GM12878 (cell line): ENCODE data around the gene OTULIN. TPM values are rescaled to one million over a fixed set of nuclear protein-coding genes. Genes with fewer than 3 reads are reported as not detected.

ENCODE experiments used
- ATAC-seq: fragments of 200-7000 bp; cut with Tn5 transposase; 3 replicates; pipeline ENCODE4 v1.9.1; 2020; ENCODE audit warnings: mild to moderate bottlenecking, moderate library complexity
- BruUV-seq: library from RNA; stranded (reverse); fragments of 400-500 nt; replicated peaks from 2 replicates; lab custom pipeline; 2021; lab: Mats Ljungman, UMichigan
- CTCF ChIA-PET: fragments of 300-600 bp; sonication (Branson Sonifier 250); formaldehyde crosslinking; extraction: SDS; loops from one replicate; lab custom pipeline; 2021; ENCODE audit warnings: inconsistent platforms; lab: Yijun Ruan, JAX
- POLR2A ChIA-PET: fragments of 350-600 bp; formaldehyde crosslinking; extraction: SDS; loops from one replicate; lab custom pipeline; 2021; ENCODE audit warnings: inconsistent platforms; lab: Charles Lee
- RAD21 ChIA-PET: fragments of 300-600 bp; sonication (Branson Sonifier 250); formaldehyde crosslinking; loops from one replicate; lab custom pipeline; 2023; ENCODE audit warnings: antibody characterized with exemption; ENCODE audit not compliant: unreplicated experiment; lab: Charles Lee
- SMC1A ChIA-PET: fragments of 300-600 bp; sonication (Branson Sonifier 250); formaldehyde crosslinking; loops from one replicate; lab custom pipeline; 2023; ENCODE audit not compliant: unreplicated experiment, uncharacterized antibody; lab: Charles Lee
- DNase-seq: peaks from one replicate; pipeline ENCODE4 v3.0.0-alpha.2; 2011; ENCODE audit warnings: low read depth, low spot score
- FAIRE-seq: peaks from 3 replicates; lab custom pipeline; 2011; peaks lifted over from hg19 to GRCh38; lab: Jason Lieb, UNC
- H2AFZ ChIP-seq: 2 replicates; pipeline ENCODE4 v1.6.0; 2011; ENCODE audit warnings: low read depth, low read length, control low read depth; ENCODE audit not compliant: control insufficient read depth
- H3K27ac ChIP-seq: 2 replicates; pipeline ENCODE4 v1.5.1; 2011; ENCODE audit warnings: control low read depth; ENCODE audit not compliant: control insufficient read depth, insufficient read depth
- H3K27me3 ChIP-seq, 2 experiments: replicated peaks in 1 of 2; 2 replicates each; pipeline versions ENCODE4 v1.6.0 to v1.6.1; 2011; ENCODE audit warnings: low read length in 1 of 2; ENCODE audit not compliant: control insufficient read depth in 2 of 2, insufficient read depth in 2 of 2
- H3K36me3 ChIP-seq, 2 experiments: 2 replicates each; pipeline ENCODE4 v1.5.1; 2011; ENCODE audit warnings: low read length in 1 of 2; ENCODE audit not compliant: control insufficient read depth in 2 of 2, insufficient read depth in 2 of 2
- H3K4me1 ChIP-seq: 2 replicates; pipeline ENCODE4 v1.6.1; 2011; ENCODE audit warnings: mild to moderate bottlenecking, low read length, moderate library complexity, mixed read lengths; ENCODE audit not compliant: control insufficient read depth, insufficient read depth
- H3K4me2 ChIP-seq: 2 replicates; pipeline ENCODE4 v1.6.0; 2011; ENCODE audit warnings: control low read depth; ENCODE audit not compliant: control insufficient read depth, insufficient read depth
- H3K4me3 ChIP-seq: fragments of 200-600 bp; sonication (generic); 2 replicates; pipeline ENCODE4 v1.5.1; 2016
- H3K79me2 ChIP-seq: 2 replicates; pipeline ENCODE4 v1.6.0; 2011; ENCODE audit warnings: low read length; ENCODE audit not compliant: control insufficient read depth, insufficient read depth
- H3K9ac ChIP-seq: 2 replicates; pipeline ENCODE4 v1.8.0; 2011; ENCODE audit warnings: low read length, control low read depth, mixed read lengths; ENCODE audit not compliant: control insufficient read depth, insufficient read depth
- H3K9me3 ChIP-seq: replicated peaks from 3 replicates; pipeline ENCODE4 v1.5.1; 2011; ENCODE audit warnings: mild to moderate bottlenecking, low read length; ENCODE audit not compliant: control insufficient read depth, insufficient read depth
- H4K20me1 ChIP-seq: 2 replicates; pipeline ENCODE4 v1.6.0; 2011; ENCODE audit not compliant: control insufficient read depth, insufficient read depth
- HDAC2 ChIP-seq: fragments of 200-600 bp; sonication (generic); IDR thresholded peaks from 2 replicates; pipeline ENCODE4 v1.6.1; 2017
- IRF4 ChIP-seq: IDR thresholded peaks from 2 replicates; pipeline ENCODE4 v1.6.1; 2011; ENCODE audit warnings: low read depth, low read length
- MEF2B ChIP-seq: fragments of 450-650 bp; IDR thresholded peaks from 2 replicates; pipeline ENCODE4 v1.6.1; 2018; ENCODE audit warnings: mild to moderate bottlenecking, moderate library complexity; ENCODE audit not compliant: partially characterized antibody, poor library complexity, severe bottlenecking
- NFYA ChIP-seq: IDR thresholded peaks from 2 replicates; pipeline ENCODE4 v1.6.1; 2011; ENCODE audit warnings: low read depth, mild to moderate bottlenecking, low read length, improper control_type of control experiment, borderline replicate concordance
- RB1 ChIP-seq: fragments of 450-650 bp; formaldehyde crosslinking; IDR thresholded peaks from 2 replicates; pipeline ENCODE4 v1.6.1; 2017; ENCODE audit warnings: mild to moderate bottlenecking, borderline replicate concordance
- SUZ12 ChIP-seq: fragments of 200-600 bp; sonication (generic); IDR thresholded peaks from one replicate; pipeline ENCODE4 v1.6.1; 2018; ENCODE audit warnings: antibody characterized with exemption, mild to moderate bottlenecking; ENCODE audit not compliant: unreplicated experiment
- WGBS: methylation state at CpG from one replicate; pipeline ENCODE4 v1.1.6; 2016; ENCODE audit warnings: low lambda C conversion rate; ENCODE audit not compliant: insufficient replicate concordance, insufficient coverage; ENCODE audit errors: missing lambda C conversion rate; 5-methylcytosine and 5-hydroxymethylcytosine counted together
- in situ Hi-C: fragments of 300-500 bp; cut with MboI; formaldehyde crosslinking; loops from 9 replicates; pipeline ENCODE4 v1.14.3; 2018; ENCODE audit warnings: mixed read lengths
- intact Hi-C: fragments of 100-400 bp; cut with micrococcal nuclease; formaldehyde crosslinking; loops from one replicate; pipeline ENCODE4 v1.14.2; 2022; ENCODE audit not compliant: unreplicated experiment
- polyA plus RNA-seq, 11 experiments: library from polyadenylated mRNA; depleted of rRNA in 4 of 11; unstranded in 6 of 11; stranded (reverse) in 5 of 11; fragments of >200 nt; fragmentation: Nextera tagmentation in 4 of 11; fragmentation: Illumina TruSeq in 1 of 11; extraction: Ambion mirVana in 4 of 11; extraction: Trizol in 1 of 11; gene quantifications; 1 replicate in 1 of 11; 2 replicates in 10 of 11; pipeline versions ENCODE4 v1.2.1 to v1.2.3, GENCODE V29; 2011 to 2016; ENCODE audit warnings: inconsistent platforms in 2 of 11, missing spikeins in 2 of 11, low read depth in 1 of 11
- total RNA-seq, 4 experiments: library from RNA; depleted of rRNA in 3 of 4; stranded (reverse); fragments of >200 nt in 3 of 4; fragmentation: Illumina TruSeq in 1 of 4; extraction: Trizol in 1 of 4; gene quantifications; 2 replicates each; pipeline versions ENCODE4 v1.2.1 to v1.2.3, GENCODE V29; 2013 to 2021
- TF ChIP-seq, protein P1 (sequence below): fragments of 450-650 bp; IDR thresholded peaks from 2 replicates; pipeline ENCODE4 v1.6.1; 2017; ENCODE audit warnings: mild to moderate bottlenecking, moderate library complexity
- TF ChIP-seq, protein P2 (sequence below), 3 experiments: IDR thresholded peaks in 2 of 3; conservative IDR thresholded peaks in 1 of 3; 2 replicates each; pipeline ENCODE4 v1.5.1; 2011; ENCODE audit warnings: low read depth in 3 of 3, low read length in 3 of 3, mild to moderate bottlenecking in 3 of 3, control low read depth in 2 of 3, moderate library complexity in 2 of 3, inconsistent platforms in 1 of 3, mixed read lengths in 1 of 3; ENCODE audit not compliant: control insufficient read depth in 2 of 3, insufficient read depth in 1 of 3; ENCODE audit errors: extremely low read depth in 1 of 3
- TF ChIP-seq, protein P3 (sequence below): IDR thresholded peaks from 2 replicates; pipeline ENCODE4 v1.6.1; 2011; ENCODE audit warnings: borderline replicate concordance, low read depth, mild to moderate bottlenecking, moderate library complexity, mixed read lengths, low read length; ENCODE audit not compliant: insufficient read depth; ENCODE audit errors: extremely low read length

The OTULIN gene
- total and polyA plus RNA-seq, 10 of the 15 experiments (the other 5 are each of a cell fraction or from before 2014, with no cell fraction given), result 6.6 to 70.5 (median 28.7) TPM

DNA sequence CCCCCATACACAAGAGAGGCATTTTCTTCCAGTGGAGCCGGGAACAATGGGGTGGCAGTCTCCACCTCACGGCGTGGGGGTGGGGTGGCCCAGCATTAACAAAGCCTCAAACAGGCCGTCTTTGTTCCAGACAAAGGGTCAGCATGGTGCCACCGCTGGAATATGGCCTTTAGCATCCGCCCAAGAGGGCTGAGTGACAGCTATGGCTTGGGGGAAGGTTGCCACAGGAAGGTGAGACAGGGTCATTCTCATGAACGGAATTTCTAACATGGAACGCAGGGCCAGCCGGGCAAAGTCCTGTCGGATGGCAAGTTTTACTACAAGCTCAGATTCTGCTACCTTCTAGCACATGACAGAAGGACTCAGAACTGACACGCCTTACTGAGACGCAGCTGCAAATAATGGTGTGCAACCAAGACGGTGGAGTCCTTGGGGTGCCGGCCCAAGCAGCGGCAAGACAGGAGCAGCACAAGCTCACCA is 64.0 kb downstream of the OTULIN start (continued):
- TF ChIP-seq, protein P1, sequence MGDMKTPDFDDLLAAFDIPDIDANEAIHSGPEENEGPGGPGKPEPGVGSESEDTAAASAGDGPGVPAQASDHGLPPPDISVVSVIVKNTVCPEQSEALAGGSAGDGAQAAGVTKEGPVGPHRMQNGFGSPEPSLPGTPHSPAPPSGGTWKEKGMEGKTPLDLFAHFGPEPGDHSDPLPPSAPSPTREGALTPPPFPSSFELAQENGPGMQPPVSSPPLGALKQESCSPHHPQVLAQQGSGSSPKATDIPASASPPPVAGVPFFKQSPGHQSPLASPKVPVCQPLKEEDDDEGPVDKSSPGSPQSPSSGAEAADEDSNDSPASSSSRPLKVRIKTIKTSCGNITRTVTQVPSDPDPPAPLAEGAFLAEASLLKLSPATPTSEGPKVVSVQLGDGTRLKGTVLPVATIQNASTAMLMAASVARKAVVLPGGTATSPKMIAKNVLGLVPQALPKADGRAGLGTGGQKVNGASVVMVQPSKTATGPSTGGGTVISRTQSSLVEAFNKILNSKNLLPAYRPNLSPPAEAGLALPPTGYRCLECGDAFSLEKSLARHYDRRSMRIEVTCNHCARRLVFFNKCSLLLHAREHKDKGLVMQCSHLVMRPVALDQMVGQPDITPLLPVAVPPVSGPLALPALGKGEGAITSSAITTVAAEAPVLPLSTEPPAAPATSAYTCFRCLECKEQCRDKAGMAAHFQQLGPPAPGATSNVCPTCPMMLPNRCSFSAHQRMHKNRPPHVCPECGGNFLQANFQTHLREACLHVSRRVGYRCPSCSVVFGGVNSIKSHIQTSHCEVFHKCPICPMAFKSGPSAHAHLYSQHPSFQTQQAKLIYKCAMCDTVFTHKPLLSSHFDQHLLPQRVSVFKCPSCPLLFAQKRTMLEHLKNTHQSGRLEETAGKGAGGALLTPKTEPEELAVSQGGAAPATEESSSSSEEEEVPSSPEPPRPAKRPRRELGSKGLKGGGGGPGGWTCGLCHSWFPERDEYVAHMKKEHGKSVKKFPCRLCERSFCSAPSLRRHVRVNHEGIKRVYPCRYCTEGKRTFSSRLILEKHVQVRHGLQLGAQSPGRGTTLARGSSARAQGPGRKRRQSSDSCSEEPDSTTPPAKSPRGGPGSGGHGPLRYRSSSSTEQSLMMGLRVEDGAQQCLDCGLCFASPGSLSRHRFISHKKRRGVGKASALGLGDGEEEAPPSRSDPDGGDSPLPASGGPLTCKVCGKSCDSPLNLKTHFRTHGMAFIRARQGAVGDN, result no peak
- no peak for TF ChIP-seq RB1
- no peak for TF ChIP-seq MEF2B

DNA sequence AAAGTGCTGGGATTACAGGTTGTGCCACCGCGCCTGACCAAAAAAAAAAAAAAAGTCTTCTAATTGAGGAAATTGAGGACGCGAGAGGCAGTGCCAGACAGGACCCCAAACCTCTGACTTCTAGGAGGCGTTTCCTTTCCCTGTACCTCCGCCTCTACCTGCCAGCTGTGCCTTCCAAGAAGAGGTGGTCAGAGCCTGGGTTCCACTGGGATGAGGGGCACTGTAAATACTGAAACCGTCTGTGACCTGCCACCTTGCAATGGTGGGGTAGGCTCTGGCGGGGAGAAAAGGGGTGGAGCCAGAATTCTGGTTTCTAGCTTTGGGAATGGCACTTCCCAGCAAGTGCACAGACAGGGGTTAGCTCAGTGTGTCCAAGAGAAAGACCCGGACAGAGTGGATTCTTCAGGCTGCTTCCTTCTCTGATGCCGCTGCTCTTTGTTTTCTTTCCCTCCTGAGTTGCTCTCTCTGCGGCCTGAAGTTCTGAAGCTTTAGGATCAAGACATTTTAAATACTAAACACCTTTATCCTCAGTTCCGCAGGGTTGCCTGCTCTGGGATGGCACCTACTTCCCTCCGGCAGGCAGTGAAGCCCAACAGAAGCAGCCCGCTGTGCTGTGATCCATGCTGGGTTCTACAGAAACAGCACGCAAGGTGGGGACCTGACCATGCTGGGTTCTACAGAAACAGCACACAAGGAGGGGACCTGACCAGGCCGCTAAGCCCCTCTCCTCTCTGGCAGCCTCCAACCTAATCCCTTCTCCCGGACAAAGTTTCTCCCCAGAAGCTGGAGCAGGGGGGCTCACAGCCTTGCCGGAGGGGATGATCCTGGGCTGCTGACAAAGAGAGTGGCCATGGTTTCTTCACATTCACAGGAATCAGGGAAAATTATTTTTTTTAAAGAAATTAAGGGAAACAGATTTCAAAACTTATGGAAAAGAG is 65.2 kb downstream of the OTULIN start:
- FAIRE-seq, result no peak
- intact Hi-C loops, result loop anchor here (5.0 kb wide), 1 partner anchor 218 kb away; no protein-coding TSS in a partner anchor
- TF ChIP-seq, protein P2, sequence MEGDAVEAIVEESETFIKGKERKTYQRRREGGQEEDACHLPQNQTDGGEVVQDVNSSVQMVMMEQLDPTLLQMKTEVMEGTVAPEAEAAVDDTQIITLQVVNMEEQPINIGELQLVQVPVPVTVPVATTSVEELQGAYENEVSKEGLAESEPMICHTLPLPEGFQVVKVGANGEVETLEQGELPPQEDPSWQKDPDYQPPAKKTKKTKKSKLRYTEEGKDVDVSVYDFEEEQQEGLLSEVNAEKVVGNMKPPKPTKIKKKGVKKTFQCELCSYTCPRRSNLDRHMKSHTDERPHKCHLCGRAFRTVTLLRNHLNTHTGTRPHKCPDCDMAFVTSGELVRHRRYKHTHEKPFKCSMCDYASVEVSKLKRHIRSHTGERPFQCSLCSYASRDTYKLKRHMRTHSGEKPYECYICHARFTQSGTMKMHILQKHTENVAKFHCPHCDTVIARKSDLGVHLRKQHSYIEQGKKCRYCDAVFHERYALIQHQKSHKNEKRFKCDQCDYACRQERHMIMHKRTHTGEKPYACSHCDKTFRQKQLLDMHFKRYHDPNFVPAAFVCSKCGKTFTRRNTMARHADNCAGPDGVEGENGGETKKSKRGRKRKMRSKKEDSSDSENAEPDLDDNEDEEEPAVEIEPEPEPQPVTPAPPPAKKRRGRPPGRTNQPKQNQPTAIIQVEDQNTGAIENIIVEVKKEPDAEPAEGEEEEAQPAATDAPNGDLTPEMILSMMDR (IDR thresholded peaks at IDR 0.05 in 2 of 3, conservative IDR thresholded peaks at IDR 0.05 in 1 of 3; ENCODE audit: control insufficient read depth in 2 of 3, extremely low read depth in 1 of 3, insufficient read depth in 1 of 3, low read depth in 3 of 3, low read length in 3 of 3), result no peak
- TF ChIP-seq, protein P3, sequence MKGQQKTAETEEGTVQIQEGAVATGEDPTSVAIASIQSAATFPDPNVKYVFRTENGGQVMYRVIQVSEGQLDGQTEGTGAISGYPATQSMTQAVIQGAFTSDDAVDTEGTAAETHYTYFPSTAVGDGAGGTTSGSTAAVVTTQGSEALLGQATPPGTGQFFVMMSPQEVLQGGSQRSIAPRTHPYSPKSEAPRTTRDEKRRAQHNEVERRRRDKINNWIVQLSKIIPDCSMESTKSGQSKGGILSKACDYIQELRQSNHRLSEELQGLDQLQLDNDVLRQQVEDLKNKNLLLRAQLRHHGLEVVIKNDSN, result no peak
- TF ChIP-seq HDAC2, result no peak
- no peak for TF ChIP-seq NFYA
- TF ChIP-seq SUZ12, result no peak
- TF ChIP-seq IRF4, result no peak

More for the DNA sequence above, 65.2 kb downstream of the OTULIN start:
- 93% methylated on average over 16 of the region's 18 CpGs for WGBS
- H3K79me2 ChIP-seq, result no peaks in the 10 kb centered on the region
- no peaks in the 10 kb centered on the region for H3K9me3 ChIP-seq
- H3K4me1 ChIP-seq, result no peaks in the 10 kb centered on the region
- no TSS peak for BruUV-seq
- ChIA-PET POLR2A (no interaction called here), SMC1A (interaction anchor here (3.6 to 6.9 kb wide), 2 partner anchors 144 to 273 kb away, joined by 17 to 90 read pairs; no protein-coding TSS in a partner anchor), CTCF (interaction anchor here (0.6 to 12.1 kb wide), 4 partner anchors 24 to 284 kb away, joined by 3 to 213 read pairs (median 14); no protein-coding TSS in a partner anchor), RAD21 (interaction anchor here (0.6 to 1.1 kb wide), 3 partner anchors 33 to 1836 kb away, joined by 3 to 4 read pairs (median 4); no protein-coding TSS in a partner anchor)
- H2AFZ ChIP-seq, result no peak overlapping the region
- H3K27ac ChIP-seq, result no peak overlapping the region
- H3K4me3 ChIP-seq, result no peak overlapping the region
- H3K27me3 ChIP-seq, result no peaks in the 10 kb centered on the region
- no peaks in the 10 kb centered on the region; a peak in 2 of 4 replicates for H3K36me3 ChIP-seq
- in situ Hi-C loops, result no loop called here
- no peak overlapping the region for H3K9ac ChIP-seq
- ATAC-seq (no peak), DNase-seq (no peak)
- H3K4me2 ChIP-seq, result no peak overlapping the region
- H4K20me1 ChIP-seq, result no peaks in the 10 kb centered on the region
